Measurements from ENCODE around the gene PDE4D.

Gene PDE4D

DNA sequence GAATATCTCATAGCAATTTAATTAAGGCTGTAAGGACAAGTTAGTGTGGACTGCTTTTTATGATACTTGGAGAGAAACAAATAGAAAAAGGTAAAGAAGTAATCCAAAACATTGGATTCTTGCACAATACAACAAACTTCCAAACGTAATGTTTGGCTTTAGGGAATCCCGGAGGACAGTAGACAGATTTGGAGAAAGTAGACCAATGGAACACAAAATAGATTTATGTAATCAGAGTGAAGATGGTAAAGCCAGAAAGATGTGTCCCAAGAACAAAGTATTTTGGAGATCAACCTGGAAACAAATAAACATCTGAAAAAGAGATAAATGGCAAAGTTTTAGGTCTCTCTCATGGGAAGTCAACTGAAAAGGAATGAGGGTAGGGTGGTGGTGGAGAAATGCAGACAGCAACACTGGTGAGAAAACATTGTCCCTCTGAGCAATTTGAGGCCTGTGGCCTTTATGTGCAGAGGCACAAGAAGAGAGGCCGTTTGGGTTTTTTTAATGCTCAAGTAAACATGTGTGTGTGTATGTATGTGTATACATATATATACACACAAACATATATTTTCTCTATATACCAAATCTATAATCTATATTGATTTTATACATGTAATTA lies 620.6 kb downstream of the PDE4D start:
- no peak for DNase-seq

- DNase-seq, result no peak
Measured at GRCh38 chr5:59268756-59269415, 624.6 kb downstream of the PDE4D start.

DNA sequence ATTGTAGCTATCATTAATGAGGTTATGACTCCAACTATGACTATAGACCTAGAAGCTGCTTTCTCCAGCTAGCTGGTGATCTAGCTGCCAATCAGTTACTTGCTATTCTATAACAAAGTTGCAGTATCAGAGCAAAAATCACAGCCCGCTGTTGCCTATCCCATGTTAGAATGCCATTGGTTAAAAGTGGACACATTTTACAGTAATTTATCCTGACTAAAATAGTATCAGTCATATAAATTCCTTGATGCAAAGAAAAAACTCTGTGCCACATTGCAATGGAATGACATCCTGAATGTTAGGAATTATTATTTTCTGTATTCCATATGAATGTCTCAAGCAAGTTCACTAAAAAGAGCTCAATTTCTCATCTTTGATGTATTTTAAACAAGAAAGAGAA lies 626.5 kb downstream of the PDE4D start:
- no peak for DNase-seq

- DNase-seq, result no peak
Measured at GRCh38 chr5:59266410-59266809, 627.1 kb downstream of the PDE4D start.

GRCh38 chr5:59264639-59265245 lies 628.8 kb downstream of the PDE4D start:
- no peak for DNase-seq

GRCh38 chr5:59264013-59264412 lies 629.5 kb downstream of the PDE4D start:
- DNase-seq, result no peak

DNA sequence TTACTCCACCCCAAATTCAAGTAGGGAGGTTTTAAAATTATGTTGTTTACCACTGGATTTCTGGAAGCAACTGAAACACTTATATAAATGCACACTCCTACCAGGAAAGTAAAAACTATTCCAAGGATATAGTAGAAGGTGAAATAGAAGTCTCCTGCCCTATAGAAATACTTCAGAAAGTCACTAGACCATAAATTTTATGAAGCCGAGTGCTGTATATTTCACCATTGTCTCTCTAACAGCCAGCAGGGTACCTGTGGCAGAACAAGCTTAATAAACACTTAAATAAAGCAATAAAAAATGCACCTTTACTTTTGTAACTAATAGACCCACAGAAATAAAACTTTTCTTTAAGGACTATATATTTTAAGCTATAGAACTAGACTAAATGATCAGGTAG lies 631.6 kb downstream of the PDE4D start:
- no peak for DNase-seq

DNA sequence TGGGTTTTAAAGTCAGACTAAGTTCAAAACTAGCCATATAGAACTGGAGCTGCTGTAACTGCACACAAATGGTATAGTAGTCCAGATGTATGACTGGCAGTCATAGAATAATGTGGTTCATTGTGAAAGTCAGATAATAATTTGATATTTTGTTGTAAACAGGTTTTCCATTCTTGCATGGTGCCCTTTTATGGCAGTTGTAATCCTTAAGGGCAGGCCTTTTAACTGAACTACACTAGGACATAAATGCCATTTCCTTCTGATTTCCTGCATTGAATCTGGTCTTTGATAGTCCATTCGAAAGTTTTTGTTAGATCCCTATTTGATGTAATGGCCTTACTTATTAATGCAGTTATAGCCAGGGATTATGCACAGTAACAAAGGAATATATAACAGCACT lies 632.6 kb downstream of the PDE4D start:
- no peak for DNase-seq

GRCh38 chr5:59260200-59260599 lies 633.3 kb downstream of the PDE4D start:
- DNase-seq, result no peak

- no peak for DNase-seq
Measured at GRCh38 chr5:59259237-59259636, 634.3 kb downstream of the PDE4D start.

GRCh38 chr5:59257488-59258400 lies 635.8 kb downstream of the PDE4D start:
- no peak for DNase-seq

DNA sequence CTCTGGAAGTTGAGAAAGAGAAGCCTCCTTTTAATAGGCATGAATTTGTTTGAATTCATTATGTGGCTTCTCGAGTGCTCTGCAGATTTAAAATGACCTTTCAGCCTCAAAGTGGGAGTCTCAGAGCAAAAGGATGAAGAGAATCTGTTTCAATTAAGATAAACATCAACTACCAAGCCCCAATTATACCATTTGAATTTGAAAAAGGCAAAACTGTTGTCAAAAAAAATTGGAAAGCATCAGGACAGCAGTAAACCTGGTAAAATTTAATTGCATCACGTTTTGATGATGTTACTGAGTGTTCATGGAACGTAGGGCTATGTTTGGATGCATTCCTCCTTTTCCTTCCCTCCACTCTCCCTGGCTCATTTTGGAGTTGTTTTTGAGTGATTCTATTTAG lies 637.2 kb downstream of the PDE4D start:
- DNase-seq, result no peak

GRCh38 chr5:59254055-59254687 lies 639.4 kb downstream of the PDE4D start:
- no peak for DNase-seq

- DNase-seq, result no peak
Measured at GRCh38 chr5:59253625-59254024, 639.9 kb downstream of the PDE4D start.

DNA sequence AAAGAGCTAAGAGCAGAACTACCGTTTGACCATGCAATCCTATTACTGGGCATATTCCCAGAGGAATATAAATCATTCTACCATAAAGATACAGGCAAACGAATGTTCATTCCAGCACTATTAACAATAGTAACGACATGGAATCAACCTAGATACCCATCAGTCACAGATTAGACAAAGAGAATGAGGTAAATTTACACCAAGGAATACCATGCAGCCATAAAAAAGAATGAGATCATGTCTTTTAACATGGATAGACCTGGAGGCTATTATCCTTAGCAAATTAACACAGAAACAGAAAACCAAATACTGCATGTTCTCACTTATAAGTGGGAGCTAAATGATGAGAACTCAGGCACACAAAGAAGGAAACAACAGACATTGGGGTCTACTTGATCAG lies 641.9 kb downstream of the PDE4D start:
- no peak for DNase-seq

DNA sequence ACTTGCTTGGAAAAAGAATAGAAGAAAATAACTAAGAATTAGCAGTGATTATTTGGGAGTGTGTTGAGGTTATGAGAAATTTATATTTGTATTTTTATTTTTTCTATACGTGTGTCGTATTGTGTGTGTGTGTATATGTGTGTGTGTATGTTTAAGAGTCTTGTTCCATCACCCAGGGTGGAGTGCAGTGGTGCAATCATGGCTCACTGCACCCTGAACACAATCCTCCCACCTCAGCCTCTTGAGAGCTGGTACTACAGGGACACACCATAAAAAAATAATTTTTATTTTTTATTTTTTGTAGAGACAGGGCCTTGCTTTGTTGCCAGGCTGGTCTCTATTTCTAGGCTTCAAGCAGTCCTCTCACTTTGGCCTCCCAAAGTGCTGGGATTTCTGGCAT lies 643.8 kb downstream of the PDE4D start:
- DNase-seq, result no peak

- no peak for DNase-seq
Measured at GRCh38 chr5:59249160-59249559, 644.4 kb downstream of the PDE4D start.

GRCh38 chr5:59246882-59247281 lies 646.6 kb downstream of the PDE4D start:
- DNase-seq, result no peak

- no peak for DNase-seq
Measured at GRCh38 chr5:59246145-59246869, 647.2 kb downstream of the PDE4D start.

GRCh38 chr5:59245198-59245597 lies 648.3 kb downstream of the PDE4D start:
- no peak for DNase-seq

- no peak for DNase-seq
Measured at GRCh38 chr5:59241552-59241951, 652.0 kb downstream of the PDE4D start.

- no peak for DNase-seq
Measured at GRCh38 chr5:59241119-59241518, 652.4 kb downstream of the PDE4D start.
